Epithelial cell of esophagus (primary cell): ENCODE measurements around the gene PSTPIP2.

Experiments
- DNase-seq: peaks from one replicate; pipeline ENCODE4 v3.0.0; 2010; ENCODE audit warnings: low read depth
- H3K4me3 ChIP-seq: 2 replicates; pipeline ENCODE4 v1.5.1; 2011; ENCODE audit warnings: mild to moderate bottlenecking, low read length, control low read depth
- CTCF ChIP-seq: IDR thresholded peaks from 2 replicates; pipeline ENCODE4 v1.5.1; 2011; ENCODE audit warnings: low read depth, mild to moderate bottlenecking, low read length, control low read depth, inconsistent platforms; ENCODE audit not compliant: insufficient read depth; ENCODE audit errors: missing control alignments

The PSTPIP2 gene

GRCh38 chr18:45958027-45958426 lies 114.0 kb downstream of the PSTPIP2 start:
- no peak for DNase-seq
- no peak overlapping the region for H3K4me3 ChIP-seq
- no peak for TF ChIP-seq CTCF

- no peak for TF ChIP-seq CTCF
- DNase-seq: no peak
- H3K4me3 ChIP-seq: no peak overlapping the region
Observed at GRCh38 chr18:45957100-45957499, 115.0 kb downstream of the PSTPIP2 start.

DNA sequence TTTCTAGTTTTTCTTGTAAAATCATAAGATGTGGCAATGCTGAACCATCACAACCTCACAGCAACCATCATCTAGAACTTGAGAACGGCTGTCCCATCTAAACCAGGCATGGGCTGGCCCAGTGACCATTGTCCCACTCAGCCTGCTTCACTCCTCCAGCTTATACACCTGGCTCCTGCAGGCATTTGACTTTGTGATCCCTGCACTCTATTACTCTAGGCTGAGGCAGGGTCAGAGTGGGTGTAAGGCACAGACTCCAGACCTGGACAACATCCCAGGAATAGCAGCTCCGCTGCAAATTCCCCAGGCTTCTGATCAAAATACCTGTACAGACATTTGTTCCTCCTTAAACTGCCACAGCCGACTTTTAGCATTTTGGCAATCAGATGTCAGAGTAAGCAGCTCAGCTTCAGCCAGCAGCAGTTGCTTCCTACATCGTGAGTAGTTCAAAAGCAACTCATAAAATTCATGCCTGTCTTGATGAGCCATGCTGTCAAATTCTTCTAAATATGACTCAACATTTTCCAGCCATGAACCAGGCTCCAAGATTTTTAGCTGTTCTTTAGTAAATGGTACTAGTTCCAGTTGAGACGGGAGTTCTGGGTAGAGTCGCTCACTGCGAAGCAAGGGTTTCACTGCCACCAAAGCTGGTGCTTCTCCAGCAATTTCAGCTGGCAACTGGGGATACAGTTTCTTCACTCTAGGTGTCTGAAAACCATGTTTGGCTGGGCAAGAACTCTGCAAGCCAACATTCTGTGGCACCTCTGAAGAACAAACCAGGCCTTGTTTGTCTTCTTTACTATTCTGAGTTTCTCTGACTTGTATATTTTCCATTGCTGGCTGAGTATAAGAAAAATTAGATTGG lies 117.8 kb downstream of the PSTPIP2 start:
- DNase-seq: peak; percentile 84
- H3K4me3 ChIP-seq: no peak overlapping the region
- TF ChIP-seq CTCF: no peak

DNA sequence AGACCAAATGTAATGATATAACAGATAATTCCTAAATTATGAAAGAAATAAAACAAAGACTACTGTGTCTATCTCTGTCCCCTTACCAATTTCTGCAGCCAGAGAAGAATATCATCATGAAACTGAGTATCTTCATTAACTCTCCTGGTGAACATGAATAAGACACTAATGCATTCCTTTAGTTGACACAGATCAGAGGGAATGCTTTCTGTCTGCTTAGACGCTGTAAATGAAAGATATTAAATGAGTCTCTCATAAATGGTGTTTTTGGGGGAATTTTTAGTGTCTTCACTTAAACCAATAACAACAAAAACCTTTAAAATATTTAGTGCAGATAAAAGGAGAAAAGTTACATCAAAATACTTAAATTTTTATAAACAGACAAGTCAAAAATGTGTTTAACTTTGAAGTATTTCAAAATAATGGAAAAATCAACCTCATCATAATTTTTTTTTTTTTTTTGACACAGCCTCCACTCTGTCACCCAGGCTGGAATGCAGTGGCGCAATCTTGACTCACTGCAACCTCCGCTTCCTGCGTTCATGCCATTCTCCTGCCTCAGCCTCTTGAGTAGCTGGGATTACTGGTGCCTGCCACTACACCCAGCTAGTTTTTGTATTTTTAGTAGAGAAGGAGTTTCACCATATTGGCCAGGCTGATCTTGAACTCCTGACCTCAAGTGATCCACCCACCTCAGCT lies 120.9 kb downstream of the PSTPIP2 start:
- no peak for TF ChIP-seq CTCF
- no peak overlapping the region for H3K4me3 ChIP-seq
- DNase-seq: peak; percentile 84

GRCh38 chr18:45945669-45946068 lies 126.4 kb downstream of the PSTPIP2 start:
- DNase-seq: no peak
- TF ChIP-seq CTCF: no peak
- no peak overlapping the region for H3K4me3 ChIP-seq

DNA sequence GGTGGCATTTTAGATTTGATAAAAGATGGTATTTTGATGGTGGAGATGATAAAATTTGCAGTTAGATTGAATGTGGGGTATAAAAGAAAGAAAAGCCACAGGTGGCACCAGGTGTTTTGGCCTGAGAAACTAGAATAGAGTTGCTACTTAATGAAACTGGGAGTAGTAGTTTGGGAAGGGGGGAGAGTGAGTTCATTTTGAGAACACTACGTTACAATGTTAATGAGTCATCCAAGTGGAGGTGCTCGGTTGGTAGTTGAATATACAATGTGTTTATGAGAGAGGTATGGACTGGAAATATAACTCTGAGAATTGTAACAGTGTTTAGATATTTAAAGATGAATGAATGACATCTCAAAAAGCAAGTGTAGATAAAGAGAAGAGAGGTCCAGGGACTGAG lies 131.3 kb downstream of the PSTPIP2 start:
- peak; percentile 9 for DNase-seq
- TF ChIP-seq CTCF: no peak

More for the DNA sequence above, 131.3 kb downstream of the PSTPIP2 start:
- no peak overlapping the region for H3K4me3 ChIP-seq
